Activated CD4-positive, alpha-beta T cell treated with anti-CD3 and anti-CD28 coated beads, Interleukin-10, Interleukin-2, amounts not matched to agents 100 ng/mL and 50 ng/mL, durations not matched to agents 16 hours and 8 hours (primary cell): ENCODE measurements around the gene AUTS2.

ENCODE experiments used
- DNase-seq: peaks from one replicate; pipeline ENCODE4 v3.0.0-alpha.2; 2020

The AUTS2 gene

DNA sequence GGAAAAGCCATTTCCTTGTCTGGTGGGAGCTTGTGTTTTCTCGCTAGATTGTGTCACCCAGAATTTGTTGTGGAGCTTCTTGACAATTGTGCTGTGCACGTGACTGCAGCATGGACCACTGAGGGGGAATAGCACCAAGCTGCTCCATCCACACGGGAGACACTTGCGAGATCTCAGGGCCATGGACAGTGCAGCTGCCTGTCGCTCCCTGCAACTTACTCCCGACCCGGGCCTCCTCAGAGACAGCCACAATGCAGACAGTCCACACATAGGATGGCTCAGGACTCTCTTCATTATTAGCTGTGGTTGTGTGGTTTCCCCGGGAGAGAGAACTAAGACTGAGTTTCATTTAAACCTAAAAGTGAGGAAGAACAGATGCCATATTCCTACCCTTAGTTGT, 860.5 kb downstream of the AUTS2 start:
- no peak for DNase-seq

DNA sequence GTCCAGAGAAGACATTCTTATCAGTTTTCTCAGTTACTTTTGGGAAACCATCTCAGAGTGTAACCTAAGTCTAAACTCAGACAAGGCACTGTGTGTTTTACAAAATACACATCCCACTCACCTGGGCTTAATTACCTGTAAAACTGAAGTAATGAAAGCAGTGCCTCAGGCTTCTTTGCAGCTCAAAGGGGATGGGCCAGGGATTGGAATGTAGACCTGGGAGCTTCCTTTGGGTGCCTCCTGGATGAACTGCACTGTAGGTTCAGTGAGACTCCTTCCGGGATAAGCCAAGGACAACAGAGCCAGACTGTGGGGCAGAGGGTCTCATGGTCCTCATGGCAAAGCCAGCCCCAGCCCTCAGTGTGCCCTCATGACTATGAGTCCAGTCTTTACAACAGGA, 861.3 kb downstream of the AUTS2 start:
- DNase-seq, result no peak

DNA sequence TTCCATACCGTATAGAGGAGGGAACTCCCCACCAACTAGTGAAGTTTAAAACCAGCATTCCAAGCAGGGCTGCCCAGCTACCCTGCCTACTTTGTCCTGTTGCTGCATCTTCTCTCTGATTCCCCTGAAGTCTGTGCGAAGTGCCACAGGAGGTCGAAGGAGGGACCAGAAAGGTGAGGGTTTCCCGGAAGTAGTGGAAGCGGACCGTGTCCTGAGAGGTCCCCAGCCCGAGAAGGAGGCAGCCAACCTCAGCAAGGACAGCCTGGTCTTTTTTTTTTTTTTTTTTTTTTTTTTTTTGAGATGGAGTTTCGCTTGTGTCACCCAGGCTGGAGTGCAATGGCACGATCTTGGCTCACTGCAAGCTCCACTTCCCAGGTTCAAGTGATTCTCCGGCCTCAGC, 861.8 kb downstream of the AUTS2 start:
- DNase-seq, result no peak

DNA sequence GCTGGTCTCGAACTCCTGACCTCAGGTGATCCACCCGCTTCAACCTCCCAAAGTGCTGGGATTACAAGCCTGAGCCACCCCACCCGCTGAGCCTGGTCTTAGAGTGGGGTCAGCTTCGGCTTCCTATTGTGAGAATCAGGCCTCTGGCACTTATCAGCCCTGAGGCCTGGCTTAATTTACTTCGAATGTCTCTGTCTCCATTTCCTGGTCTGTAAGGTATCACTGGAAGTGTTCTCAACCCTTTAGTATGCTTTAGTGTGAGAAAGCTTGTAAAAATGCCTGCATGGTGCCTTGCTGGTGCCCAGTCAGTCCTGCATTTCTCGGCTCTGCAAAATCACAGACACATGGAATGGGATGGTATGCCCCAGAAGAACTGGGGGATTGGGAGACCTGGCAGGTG, 862.3 kb downstream of the AUTS2 start:
- DNase-seq, result no peak

DNA sequence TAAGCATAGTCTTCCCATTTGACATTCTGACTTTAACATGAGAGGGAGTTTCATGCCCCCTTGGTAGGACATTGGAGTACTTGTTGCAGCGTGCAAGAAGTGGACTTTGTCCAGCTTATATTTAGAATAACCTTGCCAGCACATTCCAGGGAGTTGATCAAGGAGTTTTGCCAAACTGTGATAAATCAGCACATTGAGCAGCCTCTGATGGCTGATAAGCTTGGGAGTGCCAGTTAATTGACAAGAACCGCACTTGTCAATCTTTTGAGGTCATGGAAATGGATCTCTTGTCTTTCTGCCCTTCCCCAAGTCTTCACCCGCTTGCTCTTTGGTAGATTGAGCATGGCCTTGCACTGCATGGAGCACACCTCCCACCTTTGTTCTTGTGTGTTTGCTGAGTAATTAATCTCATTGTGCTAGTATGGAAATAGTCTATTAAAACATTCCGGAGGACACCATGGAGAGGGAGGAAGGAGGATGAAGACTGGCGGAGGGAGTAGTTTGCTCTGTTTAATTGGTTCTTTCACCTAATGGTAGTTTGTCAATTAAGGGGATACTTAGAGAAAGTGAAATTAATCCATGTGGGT, 865.2 kb downstream of the AUTS2 start:
- DNase-seq, result no peak

DNA sequence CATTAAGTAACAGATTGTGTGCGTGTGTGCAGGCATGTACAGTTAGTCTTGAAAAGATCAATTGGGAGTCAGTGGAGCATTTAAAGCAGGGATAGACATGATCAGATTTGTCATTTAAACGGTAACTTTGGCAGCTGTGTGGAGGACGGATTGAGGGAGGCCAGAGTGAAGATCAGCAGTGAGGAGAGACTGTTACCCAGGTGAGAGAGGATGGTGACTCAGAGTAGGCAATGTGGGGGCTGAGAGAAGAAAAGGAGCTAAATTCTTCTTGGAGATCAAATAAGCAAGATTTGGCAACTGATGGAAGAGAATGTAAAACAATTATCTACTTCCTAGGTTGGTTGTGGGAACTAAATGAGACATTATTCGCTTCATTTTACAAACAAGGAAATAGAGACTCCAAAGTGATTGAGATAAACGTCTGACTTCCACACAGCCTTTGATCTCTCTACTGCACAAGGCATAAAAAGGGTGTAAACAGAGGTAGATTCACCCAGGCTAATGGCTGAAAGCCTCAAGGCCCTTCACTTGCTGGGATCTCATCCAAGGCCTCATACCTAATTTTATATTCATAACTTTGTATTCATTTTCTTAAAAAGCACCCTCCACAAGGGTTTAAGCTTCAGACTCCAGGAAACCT, 868.6 kb downstream of the AUTS2 start:
- no peak for DNase-seq

DNA sequence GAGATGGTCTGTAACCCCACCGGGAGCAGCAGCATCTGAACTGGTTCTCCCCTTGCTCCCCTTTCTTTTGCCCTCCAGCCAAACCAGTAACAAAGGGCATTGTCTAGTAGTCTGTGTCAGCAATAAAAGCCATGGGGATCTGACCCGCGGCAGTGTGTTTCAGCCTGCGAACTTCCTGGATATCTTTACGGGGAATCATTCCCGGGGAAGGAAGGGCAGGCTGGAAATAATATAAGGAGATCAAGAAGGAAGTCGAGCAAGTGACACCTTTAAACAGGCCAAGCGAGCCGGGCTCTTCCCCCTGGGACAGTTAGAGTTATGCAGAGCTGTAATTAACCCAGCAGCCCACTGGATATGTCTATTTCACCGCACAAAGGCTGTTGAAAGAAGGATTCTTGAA, 872.5 kb downstream of the AUTS2 start:
- DNase-seq, result no peak

DNA sequence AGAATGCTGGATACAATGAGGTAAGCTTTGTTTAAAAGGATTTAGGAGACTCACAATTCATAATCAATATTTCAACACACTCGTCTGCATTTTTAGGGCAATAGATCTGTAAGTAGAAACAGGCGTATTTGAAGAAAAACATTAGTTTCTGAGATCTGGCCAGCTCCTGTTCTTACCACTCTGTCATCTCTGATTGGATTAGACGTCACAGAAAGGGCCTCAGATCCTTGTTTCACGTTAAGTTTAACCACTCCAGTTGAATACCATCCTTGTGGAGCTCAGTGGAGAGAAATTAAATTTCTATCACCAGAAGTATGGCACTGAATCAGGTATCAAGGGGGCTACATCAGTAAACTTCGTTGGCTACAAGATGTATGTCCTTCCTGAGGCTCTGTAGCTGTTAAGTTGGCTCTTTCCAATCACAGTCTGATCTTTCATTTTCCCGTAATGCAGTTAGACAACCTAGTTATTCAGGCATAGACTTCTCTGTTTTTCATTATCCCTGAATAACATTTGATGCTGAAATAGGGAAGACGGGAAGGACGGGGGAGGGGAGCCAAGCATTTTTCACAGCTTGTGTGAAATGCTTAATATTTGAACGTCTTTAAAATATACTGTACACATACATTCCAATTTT, 874.4 kb downstream of the AUTS2 start:
- no peak for DNase-seq

DNA sequence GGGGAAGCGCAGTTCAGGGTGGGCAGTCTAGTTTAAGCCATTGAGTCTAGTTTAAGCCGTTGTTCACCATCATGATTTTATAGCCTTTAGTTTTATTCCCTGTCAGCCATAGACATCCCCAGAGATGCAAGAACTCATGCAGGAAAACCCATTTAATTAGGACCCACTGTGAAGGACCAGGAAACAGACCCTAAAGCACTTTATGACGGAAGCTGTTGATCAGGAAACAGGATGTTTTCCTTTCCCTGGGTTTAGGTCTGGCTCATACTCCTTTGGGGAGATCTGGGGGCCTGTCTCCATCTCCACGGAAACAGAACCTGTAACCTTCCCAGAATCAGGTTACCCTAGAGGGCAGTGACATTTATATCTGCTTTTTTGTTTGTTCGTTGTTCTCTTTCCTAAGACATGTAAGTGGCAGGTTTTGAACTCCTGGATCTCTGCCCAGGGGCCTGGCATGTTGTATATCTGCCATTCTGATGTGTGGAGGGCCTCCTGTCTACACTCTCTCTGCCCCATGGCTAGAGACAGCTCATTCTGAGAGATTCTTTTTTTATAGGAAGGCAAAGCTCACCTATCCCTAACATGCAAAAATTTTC, 876.5 kb downstream of the AUTS2 start:
- DNase-seq, result no peak

DNA sequence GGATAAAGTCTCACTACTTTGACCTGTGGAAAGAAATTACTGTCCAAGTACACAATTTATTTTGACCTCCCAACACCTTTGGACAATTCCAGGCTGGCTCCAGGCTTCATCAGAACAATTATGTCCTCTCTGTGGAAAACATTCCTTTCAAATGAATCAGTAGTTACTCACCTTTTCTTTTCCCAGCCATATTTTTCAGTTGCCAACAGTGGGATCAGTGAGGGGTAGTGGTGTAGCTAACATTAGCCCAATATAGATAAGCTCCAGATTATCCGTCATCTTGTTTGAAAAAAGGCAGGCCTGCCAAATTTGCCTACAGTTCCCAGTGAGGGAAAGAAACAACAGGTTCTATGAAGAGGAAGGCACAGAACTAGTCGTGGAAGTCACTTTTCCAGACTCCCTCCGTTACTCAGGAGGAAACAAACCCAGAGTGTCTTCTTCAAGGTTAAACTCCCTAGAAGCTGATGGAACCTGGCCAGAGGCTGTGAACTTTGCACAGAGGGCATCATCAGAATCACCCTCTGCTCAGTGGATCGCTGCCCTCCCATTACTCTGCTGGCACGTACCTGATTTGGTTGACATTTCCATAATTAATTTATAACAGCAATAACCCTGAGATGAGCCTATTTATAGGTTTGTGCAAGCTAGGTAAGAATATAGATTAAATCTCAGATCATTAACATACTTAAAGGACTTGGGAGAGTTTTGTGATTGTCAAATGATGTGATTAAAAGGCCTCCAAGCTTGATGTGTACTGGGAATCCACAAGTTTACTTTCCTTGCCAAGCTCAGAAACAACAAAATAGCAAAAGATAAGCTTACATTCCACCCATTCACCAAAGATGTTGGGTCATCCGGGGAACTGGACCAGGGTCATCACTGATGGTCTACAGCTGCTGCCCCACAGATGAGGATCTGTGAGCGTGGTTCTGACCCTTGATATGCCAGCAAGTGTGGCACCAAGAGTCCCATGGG, 879.0 kb downstream of the AUTS2 start:
- DNase-seq, result no peak

DNA sequence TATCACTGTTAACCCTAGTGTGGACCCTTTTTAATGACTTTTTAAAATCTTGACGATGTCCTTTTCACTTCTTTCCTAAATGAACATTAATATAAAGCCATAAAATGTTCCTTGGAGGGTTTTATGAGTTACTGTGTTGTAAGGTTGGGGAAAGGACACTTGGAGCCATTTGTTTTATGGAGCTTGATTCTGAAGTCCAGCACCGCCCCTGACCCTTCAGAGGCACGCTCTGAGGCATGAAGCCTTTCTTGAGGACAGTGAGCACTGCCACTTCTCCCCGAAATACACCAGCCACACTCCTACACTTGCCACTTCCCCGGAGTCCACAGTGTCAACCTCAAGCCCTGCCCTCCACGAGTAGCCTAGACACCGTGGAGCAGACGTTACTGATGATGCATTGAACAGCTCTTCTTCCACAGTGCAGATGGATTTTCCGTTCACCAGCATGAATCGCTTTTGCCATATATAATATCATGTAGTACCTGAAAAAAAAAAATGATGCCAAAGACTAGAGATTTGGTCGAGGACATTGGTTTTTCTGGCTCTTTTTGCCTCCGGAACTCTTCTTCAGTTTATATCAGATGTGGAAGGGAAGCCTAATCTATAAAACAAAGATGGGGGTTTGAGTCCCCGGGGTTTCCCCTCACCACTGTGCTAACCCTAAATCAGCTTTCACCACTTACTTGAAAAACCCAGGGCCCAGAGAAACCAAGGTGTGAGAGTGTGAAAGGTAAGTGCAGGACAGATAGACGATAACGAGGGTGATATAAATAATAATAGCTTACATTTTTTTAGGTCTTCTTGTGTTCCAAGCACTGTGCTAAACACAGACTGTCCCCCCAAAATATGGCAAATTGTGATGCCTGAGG, 881.1 kb downstream of the AUTS2 start:
- DNase-seq, result no peak

DNA sequence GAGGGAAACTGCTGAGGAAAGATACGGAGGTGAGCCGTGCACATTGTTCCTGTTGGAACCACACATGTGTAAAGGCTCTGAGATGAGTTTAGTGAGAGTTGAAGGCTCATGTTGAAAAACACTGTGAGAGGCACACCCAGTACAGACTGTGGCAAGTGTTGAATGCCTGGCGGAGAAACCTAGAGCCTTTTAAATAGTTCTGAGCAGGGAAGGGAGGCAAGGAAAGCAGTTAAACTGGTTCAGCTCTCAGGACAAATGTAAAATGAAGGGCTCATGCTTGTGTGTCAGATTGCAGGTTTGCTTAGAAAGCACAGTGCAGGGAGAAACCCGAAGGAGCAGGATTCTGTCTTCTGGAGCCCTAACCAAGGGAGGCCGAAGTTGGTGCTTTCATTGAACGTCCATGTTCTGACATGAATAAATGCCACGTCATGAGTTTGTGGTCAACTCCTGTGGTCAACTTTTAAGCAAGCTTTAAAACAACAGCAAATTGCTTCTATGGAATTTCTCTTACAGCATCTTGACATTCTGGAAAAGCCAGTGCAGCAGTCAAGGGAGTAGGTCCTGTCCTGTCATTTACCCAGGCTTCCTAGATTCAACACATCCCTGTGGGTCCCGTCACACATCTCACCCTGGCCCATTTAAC, 882.8 kb downstream of the AUTS2 start:
- DNase-seq, result no peak

DNA sequence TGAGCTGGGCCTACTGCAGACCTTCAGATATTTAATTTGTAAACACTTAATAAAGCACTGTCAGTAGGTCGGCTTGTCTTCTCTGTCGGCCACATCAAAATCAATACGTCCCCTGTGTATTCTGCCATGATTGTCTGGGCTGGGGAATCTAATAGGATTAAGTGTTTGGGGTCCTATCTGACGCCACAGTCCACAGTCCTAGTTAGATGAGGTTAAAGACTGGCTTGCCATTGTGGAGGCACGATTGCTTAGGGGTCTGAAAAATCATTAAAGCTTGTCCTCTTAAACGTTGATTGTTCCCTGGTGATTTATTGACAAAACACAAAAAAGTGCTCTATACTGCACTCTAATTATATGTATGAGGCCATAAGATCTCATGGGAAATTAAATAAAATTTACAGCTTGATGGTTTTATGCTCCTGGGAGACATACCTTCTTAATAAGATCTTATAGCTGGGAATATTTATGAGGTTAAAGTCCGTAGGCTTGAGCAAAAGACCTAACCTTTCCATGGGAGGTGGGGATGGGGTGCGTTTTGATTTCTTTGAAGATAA, 883.4 kb downstream of the AUTS2 start:
- DNase-seq, result no peak

DNA sequence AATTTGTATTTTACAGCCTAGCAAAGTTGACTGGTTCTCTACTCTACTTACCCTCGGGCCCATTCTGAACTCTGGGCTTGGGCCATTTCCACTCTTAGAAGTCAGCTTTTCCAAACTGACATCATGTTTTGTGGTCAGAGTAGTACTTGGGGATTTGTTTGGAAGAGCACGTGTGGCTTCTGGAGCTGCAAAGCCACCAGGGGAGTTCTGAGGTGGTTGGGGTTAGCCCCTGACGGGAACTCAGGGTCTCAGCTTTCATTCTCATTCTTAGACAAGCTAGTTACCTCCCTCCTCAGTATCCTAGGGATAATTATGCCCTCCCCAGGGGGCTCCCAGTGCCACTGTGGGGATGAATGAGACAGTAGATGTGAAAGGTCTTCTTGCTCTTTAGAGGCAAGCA, 886.0 kb downstream of the AUTS2 start:
- no peak for DNase-seq

DNA sequence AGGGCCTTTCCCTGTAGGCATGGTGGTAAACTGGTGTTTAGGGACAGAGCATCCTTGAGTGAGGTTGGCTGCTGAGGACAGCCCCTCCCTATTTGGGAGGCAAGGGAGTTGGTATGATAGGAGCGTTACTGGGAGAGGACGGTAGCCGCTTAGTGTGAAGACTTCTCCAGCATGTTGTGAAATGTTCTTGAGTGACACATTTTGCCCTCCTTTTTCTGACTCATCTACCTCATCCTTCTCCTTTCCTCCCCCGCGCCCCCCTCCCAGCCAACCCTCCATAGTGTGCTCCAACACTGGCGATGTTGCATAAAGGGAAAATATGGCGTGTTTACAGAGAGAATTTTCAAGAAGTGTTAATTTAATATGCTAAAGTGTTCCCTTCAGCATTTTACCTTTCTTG, 888.7 kb downstream of the AUTS2 start:
- DNase-seq, result no peak

DNA sequence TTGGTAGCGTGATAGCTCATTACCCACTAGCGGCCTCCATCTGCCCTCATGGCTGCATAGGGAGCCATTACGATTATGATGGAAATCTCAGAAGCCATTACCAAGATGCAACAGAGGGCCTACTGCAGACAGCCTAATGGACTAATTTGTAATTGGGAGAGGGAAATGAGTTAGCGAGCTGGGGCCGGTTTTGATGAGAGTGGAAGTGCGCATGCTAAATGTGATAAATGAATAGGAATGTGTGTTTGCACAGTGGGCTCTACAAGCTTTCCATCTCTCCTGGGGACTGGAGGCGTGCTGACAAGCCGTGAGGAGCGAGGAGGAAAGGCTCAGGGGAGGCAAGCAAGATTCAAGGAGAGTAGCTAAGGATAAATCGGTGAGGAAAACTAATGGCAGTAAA, 889.2 kb downstream of the AUTS2 start:
- DNase-seq, result no peak

DNA sequence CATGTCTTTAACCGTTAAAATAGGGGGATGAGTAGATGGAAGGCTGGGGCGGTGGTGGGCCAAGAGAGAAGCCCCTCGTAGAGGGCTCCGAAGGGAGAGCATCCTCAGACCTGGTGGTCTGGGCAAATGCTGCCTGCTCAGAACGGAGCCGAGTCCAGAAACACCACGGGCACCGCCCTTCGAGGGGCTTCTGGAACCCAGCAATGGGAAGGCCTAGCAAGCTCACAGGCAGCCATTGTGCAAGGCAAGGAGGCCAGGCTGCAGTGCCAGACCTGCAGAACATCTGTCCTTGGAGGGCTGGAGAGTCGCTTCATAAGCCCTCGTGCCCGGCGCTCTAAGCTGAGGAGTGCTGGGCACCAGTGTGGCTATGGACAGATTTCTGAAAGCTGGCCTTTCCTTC, 889.6 kb downstream of the AUTS2 start:
- no peak for DNase-seq

DNA sequence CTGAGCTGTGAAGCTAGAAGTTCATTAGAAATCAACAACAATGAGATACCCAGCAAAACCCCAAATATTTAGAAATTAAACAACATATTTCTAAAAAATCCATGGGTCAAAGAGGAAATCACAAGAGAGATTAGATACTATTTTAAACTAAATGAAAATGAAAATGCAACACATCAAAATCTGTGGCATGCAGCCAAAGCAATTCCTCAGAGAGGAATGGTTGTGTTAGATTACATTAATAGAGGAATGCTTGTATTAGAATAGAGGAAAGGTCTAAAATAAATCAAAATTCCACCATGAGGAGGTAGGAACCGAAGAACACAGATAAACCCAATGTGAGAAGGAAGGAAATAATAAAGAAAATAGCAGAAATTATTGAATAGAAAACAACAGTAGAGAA, 891.5 kb downstream of the AUTS2 start:
- no peak for DNase-seq

DNA sequence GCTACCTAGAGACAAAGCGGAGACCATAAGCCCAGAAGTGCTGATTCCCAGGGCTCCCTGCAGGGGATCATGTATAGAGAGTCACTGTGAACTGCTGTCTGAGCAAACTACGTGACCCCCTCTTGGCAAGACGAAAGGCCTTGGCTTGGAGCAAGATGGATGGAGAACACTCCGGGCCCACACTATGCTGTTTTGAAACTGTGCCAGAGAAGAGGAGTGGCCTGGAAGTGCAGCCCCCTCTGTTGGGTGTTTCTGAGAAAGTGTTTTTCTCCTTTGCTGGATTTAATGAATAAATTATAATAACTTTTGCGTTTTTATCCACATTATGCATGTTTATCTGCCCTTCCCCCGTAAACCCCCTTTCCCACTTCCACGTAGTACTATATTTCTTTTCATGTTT, 894.4 kb downstream of the AUTS2 start:
- DNase-seq, result no peak

DNA sequence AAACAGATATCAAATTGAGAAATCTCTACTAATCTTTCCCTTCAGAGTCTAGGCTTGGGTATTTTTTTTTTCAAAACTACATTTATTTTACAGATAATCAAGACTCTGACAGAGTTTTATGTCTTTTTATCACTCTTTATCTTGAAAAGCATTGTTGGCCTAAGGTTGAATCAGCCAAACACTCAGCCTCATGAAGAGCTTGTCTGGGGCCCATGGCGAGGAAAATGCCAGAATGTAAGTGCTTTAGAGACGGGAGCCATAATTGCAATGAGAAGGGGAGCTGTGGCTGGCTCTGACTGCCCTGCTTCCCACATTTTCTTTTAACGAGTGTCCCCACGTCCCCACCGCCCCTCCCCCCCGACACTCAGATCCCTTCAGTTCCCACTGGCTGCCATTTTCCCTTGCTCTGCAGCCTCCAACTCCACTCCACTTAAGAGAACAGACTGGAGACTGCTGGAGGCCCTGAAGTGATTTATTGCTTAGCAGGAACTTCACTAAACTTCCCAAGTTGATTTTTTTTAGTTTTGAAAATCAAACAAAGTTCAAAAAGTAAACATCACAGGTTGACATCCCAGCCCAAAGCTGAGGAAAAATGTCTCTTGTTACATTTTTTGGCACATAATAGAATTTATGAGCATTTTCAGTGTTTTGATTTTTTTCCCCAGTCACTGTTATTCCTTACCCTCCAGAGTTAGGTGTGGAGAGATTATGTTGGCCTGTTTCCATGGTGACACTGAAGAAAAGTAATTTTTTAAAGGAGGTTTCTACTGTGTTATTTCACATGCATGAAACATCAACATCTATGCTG, 896.2 kb downstream of the AUTS2 start:
- DNase-seq, result no peak

DNA sequence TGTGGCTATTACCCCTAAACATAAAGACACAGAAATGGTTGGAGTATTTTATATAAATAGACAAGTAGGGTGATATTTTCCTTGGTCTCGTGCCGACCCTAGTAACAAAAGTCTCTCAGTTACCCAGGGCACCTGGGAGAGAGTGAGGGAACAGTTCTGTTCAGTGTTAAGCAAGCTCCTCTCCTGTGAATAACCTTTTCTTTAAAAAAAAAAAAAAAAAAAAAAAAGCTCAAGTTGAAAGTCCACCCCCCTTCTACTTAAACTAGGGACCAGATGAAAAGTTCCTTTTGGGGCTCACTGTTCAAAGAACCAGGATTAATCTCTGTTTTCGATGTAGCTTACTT, 896.7 kb downstream of the AUTS2 start:
- no peak for DNase-seq
